Loucy (cell line): ENCODE results near the gene GDAP2.

ENCODE experiments used
- EZH2phosphoT487 ChIP-seq: fragments of 200-600 bp; IDR thresholded peaks from 2 replicates; pipeline ENCODE4 v1.6.1; 2018; ENCODE audit warnings: antibody characterized with exemption, mild to moderate bottlenecking, moderate library complexity, borderline replicate concordance
- TF ChIP-seq, protein P1 (sequence below): fragments of 200-600 bp; sonication (generic); conservative IDR thresholded peaks from 2 replicates; pipeline ENCODE4 v1.5.1; 2014; ENCODE audit warnings: mild to moderate bottlenecking, antibody characterized with exemption, low read length

DNA sequence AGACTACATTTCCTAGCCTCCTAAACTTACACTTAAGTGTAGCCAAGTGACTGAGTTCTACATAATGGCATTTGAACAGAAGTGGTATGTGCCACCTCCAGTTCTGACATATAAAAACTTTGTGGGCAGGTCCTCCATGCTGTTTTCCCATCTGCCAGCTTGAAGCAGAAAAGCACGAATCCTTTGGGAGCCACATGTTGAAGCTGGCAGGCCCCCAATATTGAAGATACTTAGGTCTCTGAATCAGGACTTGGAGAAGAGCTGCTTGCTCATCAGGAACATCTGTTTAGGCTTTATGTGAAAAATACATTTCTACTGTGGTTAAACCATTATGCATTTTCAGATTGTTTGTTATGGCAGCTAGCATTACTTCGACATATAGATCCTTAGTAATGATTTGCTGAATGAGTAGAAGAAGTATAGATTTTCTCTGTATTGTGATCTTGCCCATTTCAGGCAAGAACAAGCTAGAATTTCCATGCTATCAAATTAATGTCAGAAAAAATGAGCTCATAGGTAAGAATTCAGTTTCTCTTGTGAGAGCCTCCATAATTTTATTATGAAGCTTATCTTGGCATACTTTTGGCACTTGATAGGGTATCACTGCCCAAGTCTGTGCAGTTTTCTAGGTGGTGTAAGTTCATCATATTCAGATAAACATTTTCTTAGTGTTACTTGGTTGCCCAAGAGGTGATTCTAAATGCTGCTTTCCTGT is 68.4 kb downstream of the GDAP2 start:
- TF ChIP-seq, protein P1, sequence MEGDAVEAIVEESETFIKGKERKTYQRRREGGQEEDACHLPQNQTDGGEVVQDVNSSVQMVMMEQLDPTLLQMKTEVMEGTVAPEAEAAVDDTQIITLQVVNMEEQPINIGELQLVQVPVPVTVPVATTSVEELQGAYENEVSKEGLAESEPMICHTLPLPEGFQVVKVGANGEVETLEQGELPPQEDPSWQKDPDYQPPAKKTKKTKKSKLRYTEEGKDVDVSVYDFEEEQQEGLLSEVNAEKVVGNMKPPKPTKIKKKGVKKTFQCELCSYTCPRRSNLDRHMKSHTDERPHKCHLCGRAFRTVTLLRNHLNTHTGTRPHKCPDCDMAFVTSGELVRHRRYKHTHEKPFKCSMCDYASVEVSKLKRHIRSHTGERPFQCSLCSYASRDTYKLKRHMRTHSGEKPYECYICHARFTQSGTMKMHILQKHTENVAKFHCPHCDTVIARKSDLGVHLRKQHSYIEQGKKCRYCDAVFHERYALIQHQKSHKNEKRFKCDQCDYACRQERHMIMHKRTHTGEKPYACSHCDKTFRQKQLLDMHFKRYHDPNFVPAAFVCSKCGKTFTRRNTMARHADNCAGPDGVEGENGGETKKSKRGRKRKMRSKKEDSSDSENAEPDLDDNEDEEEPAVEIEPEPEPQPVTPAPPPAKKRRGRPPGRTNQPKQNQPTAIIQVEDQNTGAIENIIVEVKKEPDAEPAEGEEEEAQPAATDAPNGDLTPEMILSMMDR, result no peak
- TF ChIP-seq EZH2phosphoT487, result no peak
